ENCODE measurements around the gene DENND4B.
A peak's percentile ranks its signal among the peaks of the same experiment; 100 is the strongest.
"Not testable (repeated sequence)": the region's sequence is repeated elsewhere in the genome, so short reads cannot be mapped to it uniquely, and the experiment has no call there.

DENND4B gene

DNA sequence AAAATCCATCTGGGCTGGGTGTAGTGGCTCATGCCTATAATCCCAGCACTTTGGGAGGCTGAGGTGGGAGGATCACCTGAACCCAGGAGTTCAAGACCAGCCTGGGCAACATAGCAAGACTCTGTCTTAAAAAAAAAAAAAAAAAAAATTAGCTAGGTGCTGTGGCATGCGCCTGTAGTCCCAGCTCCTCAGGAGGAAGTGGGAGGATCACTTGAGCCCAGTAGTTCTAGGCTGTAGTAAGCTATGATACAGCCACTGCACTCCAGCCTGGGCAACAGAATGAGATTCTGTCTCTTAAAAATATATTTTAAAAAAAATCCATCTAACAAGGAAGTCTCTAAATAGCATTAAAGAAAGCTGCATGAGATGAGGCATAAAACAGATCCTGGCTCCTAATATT, 50.7 kb downstream of the DENND4B start:
- H3K27me3 ChIP-seq (ENCODE audit: control insufficient read depth in 1 of 2, insufficient read depth in 2 of 2, low read length in 2 of 2); H3K27ac ChIP-seq (ENCODE audit: low read depth, low read length); H3K36me3 ChIP-seq (ENCODE audit: insufficient read depth, low read length); H3K4me3 ChIP-seq (ENCODE audit: low read depth in 1 of 2, low read length in 2 of 2); H3K9me3 ChIP-seq (ENCODE audit: low read length); H3K4me1 ChIP-seq (ENCODE audit: insufficient read depth, low read length); H3K9ac ChIP-seq (ENCODE audit: low read length): not testable (repeated sequence)

DNA sequence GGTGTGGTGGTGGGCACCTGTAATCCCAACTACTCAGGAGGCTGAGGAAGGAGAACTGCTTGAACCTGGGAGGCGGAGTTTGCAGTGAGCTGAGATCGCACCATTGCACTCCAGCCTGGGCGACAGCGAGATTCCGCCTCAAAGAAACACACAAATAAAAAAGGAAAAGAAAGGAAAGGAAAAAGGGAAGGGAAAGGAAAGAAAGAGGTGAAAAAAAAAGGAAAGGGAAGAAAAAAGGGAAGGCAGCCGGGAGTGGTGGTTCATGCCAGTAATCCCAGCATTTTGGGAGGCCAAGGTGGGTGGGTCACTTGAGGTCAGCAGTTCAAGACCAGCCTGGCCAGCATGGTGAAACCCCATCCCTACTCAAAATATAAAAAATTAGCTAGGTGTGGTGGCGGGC, 55.5 kb downstream of the DENND4B start:
- H3K4me3 ChIP-seq (ENCODE audit: low read depth in 1 of 2, low read length in 2 of 2), result not testable (repeated sequence)

DNA sequence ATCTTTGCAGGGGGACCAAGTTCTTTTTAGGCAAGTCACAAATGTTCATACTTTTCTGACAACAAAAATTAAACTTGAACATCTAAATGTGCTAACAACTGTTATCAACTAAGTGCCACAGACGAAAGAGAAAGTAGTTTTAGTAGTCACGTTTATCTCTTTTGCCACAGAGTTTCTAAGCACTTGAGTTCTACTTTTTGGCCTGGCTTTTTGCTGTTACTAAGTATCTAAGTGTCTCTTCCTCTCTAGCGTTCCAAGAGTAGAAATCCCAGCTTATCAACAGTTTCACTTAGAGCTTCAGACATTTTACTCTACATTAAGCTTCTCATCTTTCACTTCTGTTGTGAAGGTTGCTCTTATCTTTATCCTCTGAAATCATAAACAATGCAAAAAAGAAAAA, 58.0 kb downstream of the DENND4B start:
- Histone ChIP-seq H3K4me3 (ENCODE audit: low read depth in 1 of 2, low read length in 2 of 2) (no peak overlapping the region), H3K9ac (ENCODE audit: low read length) (no peak overlapping the region), H3K27me3 (ENCODE audit: control insufficient read depth in 1 of 2, insufficient read depth in 2 of 2, low read length in 2 of 2) (no peaks in the 10 kb centered on the region), H3K36me3 (ENCODE audit: insufficient read depth, low read length) (peaks cover 4% of the 10 kb centered on the region), H3K27ac (ENCODE audit: low read depth, low read length) (no peak overlapping the region), H3K9me3 (ENCODE audit: low read length) (no peaks in the 10 kb centered on the region), H3K4me1 (ENCODE audit: insufficient read depth, low read length) (peaks cover 16% of the 10 kb centered on the region)

More for the DNA sequence above, 55.5 kb downstream of the DENND4B start:
- not testable (repeated sequence) for H3K9me3 ChIP-seq (ENCODE audit: low read length); H3K27me3 ChIP-seq (ENCODE audit: control insufficient read depth in 1 of 2, insufficient read depth in 2 of 2, low read length in 2 of 2); H3K9ac ChIP-seq (ENCODE audit: low read length); H3K36me3 ChIP-seq (ENCODE audit: insufficient read depth, low read length); H3K27ac ChIP-seq (ENCODE audit: low read depth, low read length)
- H3K4me1 ChIP-seq (ENCODE audit: insufficient read depth, low read length), result peaks cover 16% of the 10 kb centered on the region

GRCh38 chr1:153886127-153886526, 60.4 kb downstream of the DENND4B start:
- no peaks in the 10 kb centered on the region for H3K9me3 ChIP-seq (ENCODE audit: low read length)
- H3K9ac ChIP-seq (ENCODE audit: low read length), result no peak overlapping the region
- no peak overlapping the region for H3K27ac ChIP-seq (ENCODE audit: low read depth, low read length)
- peaks cover 4% of the 10 kb centered on the region for H3K36me3 ChIP-seq (ENCODE audit: insufficient read depth, low read length)
- no peaks in the 10 kb centered on the region for H3K27me3 ChIP-seq (ENCODE audit: control insufficient read depth in 1 of 2, insufficient read depth in 2 of 2, low read length in 2 of 2)
- no peak overlapping the region for H3K4me3 ChIP-seq (ENCODE audit: low read depth in 1 of 2, low read length in 2 of 2)
- peaks cover 35% of the 10 kb centered on the region for H3K4me1 ChIP-seq (ENCODE audit: insufficient read depth, low read length)

- Histone ChIP-seq H3K4me3 (ENCODE audit: low read depth in 1 of 2, low read length in 2 of 2) (no peak overlapping the region), H3K9me3 (ENCODE audit: low read length) (no peaks in the 10 kb centered on the region), H3K4me1 (ENCODE audit: insufficient read depth, low read length) (peaks cover 38% of the 10 kb centered on the region), H3K27me3 (ENCODE audit: control insufficient read depth in 1 of 2, insufficient read depth in 2 of 2, low read length in 2 of 2) (no peaks in the 10 kb centered on the region), H3K27ac (ENCODE audit: low read depth, low read length) (no peak overlapping the region), H3K36me3 (ENCODE audit: insufficient read depth, low read length) (no peaks in the 10 kb centered on the region), H3K9ac (ENCODE audit: low read length) (no peak overlapping the region)
Observed at GRCh38 chr1:153883223-153883622, 63.3 kb downstream of the DENND4B start.

GRCh38 chr1:153882296-153882912, 64.1 kb downstream of the DENND4B start:
- Histone ChIP-seq H3K27ac (ENCODE audit: low read depth, low read length) (peak overlapping the region; percentile 66), H3K36me3 (ENCODE audit: insufficient read depth, low read length) (no peaks in the 10 kb centered on the region), H3K4me3 (ENCODE audit: low read depth in 1 of 2, low read length in 2 of 2) (no peak overlapping the region), H3K27me3 (ENCODE audit: control insufficient read depth in 1 of 2, insufficient read depth in 2 of 2, low read length in 2 of 2) (no peaks in the 10 kb centered on the region), H3K4me1 (ENCODE audit: insufficient read depth, low read length) (peaks cover 34% of the 10 kb centered on the region), H3K9ac (ENCODE audit: low read length) (peak overlapping the region; percentile 23), H3K9me3 (ENCODE audit: low read length) (no peaks in the 10 kb centered on the region)

GRCh38 chr1:153881751-153882150, 64.8 kb downstream of the DENND4B start:
- H3K4me1 ChIP-seq (ENCODE audit: insufficient read depth, low read length), result peaks cover 31% of the 10 kb centered on the region
- no peaks in the 10 kb centered on the region for H3K36me3 ChIP-seq (ENCODE audit: insufficient read depth, low read length)
- H3K27me3 ChIP-seq (ENCODE audit: control insufficient read depth in 1 of 2, insufficient read depth in 2 of 2, low read length in 2 of 2), result no peaks in the 10 kb centered on the region
- peak overlapping the region; percentile 66 for H3K27ac ChIP-seq (ENCODE audit: low read depth, low read length)
- no peaks in the 10 kb centered on the region for H3K9me3 ChIP-seq (ENCODE audit: low read length)
- H3K4me3 ChIP-seq (ENCODE audit: low read depth in 1 of 2, low read length in 2 of 2), result peak overlapping the region in 1 of 2 donors; percentile 41
- H3K9ac ChIP-seq (ENCODE audit: low read length), result peak overlapping the region; percentile 23

DNA sequence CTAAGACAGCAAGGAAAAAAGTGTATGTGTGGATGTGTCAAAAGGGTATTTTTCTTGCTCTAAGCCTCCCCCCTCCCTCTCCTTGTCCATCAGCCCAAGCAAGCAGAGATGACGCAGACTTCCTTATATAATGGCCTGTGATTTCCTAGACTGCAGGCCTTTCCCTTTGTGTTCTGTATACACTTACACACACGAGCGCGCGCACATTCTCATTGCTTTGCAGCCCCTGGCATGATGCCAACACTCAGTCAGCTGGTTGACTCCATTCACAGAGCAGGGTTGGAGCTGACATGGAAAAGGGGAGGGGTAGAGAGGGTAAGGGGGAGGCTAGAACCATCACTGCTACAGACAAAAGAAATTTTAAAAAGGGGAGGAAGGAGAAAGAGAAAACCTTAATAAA, 65.6 kb downstream of the DENND4B start:
- Histone ChIP-seq H3K27ac (ENCODE audit: low read depth, low read length) (peak overlapping the region; percentile 61), H3K36me3 (ENCODE audit: insufficient read depth, low read length) (no peaks in the 10 kb centered on the region), H3K4me1 (ENCODE audit: insufficient read depth, low read length) (peaks cover 30% of the 10 kb centered on the region), H3K9me3 (ENCODE audit: low read length) (no peaks in the 10 kb centered on the region), H3K27me3 (ENCODE audit: control insufficient read depth in 1 of 2, insufficient read depth in 2 of 2, low read length in 2 of 2) (no peaks in the 10 kb centered on the region), H3K4me3 (ENCODE audit: low read depth in 1 of 2, low read length in 2 of 2) (peak overlapping the region; percentile 4 to 41), H3K9ac (ENCODE audit: low read length) (peak overlapping the region; percentile 23)

DNA sequence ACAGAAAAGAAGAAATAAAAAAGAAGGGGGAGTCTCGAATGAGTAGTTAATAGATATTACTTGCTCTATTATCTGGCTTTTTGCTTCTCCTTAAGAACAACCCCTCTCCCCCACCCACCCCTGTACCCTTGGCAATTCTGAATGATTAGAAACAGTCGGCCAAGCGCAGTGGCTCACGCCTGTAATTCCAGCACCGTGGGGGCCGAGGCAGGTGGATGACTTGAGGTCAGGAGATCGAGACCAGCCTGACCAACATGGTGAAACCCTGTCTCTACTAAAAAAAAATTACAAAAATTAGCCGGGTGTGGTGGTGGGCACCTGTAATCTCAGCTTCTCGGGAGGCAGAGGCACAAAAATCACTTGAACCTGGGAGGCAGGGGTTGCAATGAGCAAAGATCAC, 66.5 kb downstream of the DENND4B start:
- Histone ChIP-seq H3K9ac (ENCODE audit: low read length) (no peak overlapping the region), H3K4me3 (ENCODE audit: low read depth in 1 of 2, low read length in 2 of 2) (no peak overlapping the region), H3K9me3 (ENCODE audit: low read length) (no peaks in the 10 kb centered on the region), H3K27ac (ENCODE audit: low read depth, low read length) (no peak overlapping the region), H3K27me3 (ENCODE audit: control insufficient read depth in 1 of 2, insufficient read depth in 2 of 2, low read length in 2 of 2) (no peaks in the 10 kb centered on the region), H3K36me3 (ENCODE audit: insufficient read depth, low read length) (no peaks in the 10 kb centered on the region), H3K4me1 (ENCODE audit: insufficient read depth, low read length) (peaks cover 30% of the 10 kb centered on the region)
